Duodenal mucosa (tissue), 2 donors: ENCODE measurements around the gene PRRX1.

ENCODE experiments used
- H3K27ac ChIP-seq: one replicate; pipeline ENCODE4 v1.7.0; 2013; ENCODE audit warnings: low read depth, low read length
- H3K27me3 ChIP-seq, 2 donors: one replicate each; pipeline ENCODE4 v1.7.0; 2013; ENCODE audit warnings: low read length in 2 of 2, control low read depth in 1 of 2; ENCODE audit not compliant: insufficient read depth in 2 of 2, control insufficient read depth in 1 of 2
- H3K36me3 ChIP-seq, 2 donors: one replicate each; pipeline ENCODE4 v1.7.0; 2013; ENCODE audit warnings: low read length in 2 of 2, control low read depth in 1 of 2; ENCODE audit not compliant: insufficient read depth in 2 of 2, control insufficient read depth in 1 of 2
- H3K4me1 ChIP-seq, 2 donors: one replicate each; pipeline ENCODE4 v1.7.0; 2013; ENCODE audit warnings: low read length in 2 of 2, control low read depth in 1 of 2; ENCODE audit not compliant: insufficient read depth in 2 of 2, control insufficient read depth in 1 of 2
- H3K4me3 ChIP-seq, 2 donors: one replicate each; pipeline ENCODE4 v1.7.0; 2013; ENCODE audit warnings: low read length in 2 of 2, low read depth in 1 of 2
- H3K9ac ChIP-seq, 2 donors: one replicate each; pipeline ENCODE4 v1.7.0; 2013; ENCODE audit warnings: low read length in 2 of 2, low read depth in 1 of 2
- H3K9me3 ChIP-seq, 2 donors: one replicate each; pipeline ENCODE4 v1.7.0; 2013; ENCODE audit warnings: low read length in 2 of 2, control low read depth in 1 of 2; ENCODE audit not compliant: control insufficient read depth in 1 of 2

Gene PRRX1

DNA sequence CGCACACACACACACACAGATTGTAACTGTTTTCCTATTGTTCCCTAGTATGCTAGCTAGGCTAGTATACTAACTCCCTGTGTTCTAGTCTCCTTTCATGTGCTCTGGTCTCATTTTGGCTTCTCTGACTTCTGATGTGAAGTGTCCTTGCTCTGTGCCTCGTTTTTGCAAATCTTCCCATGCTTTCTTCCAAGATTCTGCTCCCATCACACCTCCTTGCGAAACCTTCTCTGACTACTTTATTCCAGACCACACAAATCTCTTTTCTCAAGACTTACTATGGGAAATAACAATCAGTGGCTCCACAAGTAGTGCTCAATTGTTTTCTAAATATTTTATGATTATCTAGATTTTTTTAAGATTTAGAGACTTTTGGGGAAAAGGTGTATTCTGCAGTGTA lies 10.3 kb downstream of the PRRX1 start:
- peaks cover 34 to 41% of the 10 kb centered on the region in 2 donors for H3K27me3 ChIP-seq
- no peak overlapping the region for H3K27ac ChIP-seq
- no peak overlapping the region for H3K4me3 ChIP-seq
- H3K36me3 ChIP-seq, result no peaks in the 10 kb centered on the region
- no peaks in the 10 kb centered on the region for H3K4me1 ChIP-seq
- H3K9ac ChIP-seq, result no peak overlapping the region
- no peaks in the 10 kb centered on the region for H3K9me3 ChIP-seq

DNA sequence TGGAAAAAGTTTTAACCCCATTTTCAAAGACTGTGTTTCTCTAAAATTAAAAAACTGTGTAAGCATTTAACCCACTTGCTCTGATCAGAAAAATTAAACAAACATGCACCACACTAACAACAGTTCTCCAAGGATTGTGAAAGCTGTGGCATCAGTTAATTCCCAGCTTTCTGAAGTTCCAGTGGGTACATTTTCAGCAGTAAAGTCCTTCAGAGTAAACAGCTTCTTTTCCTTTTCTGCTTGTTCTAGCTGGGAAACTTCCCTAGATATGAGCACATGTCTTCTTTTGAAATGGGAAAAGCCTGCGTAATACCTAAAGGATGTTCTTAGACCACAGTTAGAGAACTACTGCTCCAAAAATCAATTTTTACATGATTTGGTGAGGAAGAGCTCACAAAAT lies 11.1 kb downstream of the PRRX1 start:
- H3K27ac ChIP-seq, result no peak overlapping the region
- no peaks in the 10 kb centered on the region for H3K4me1 ChIP-seq

DNA sequence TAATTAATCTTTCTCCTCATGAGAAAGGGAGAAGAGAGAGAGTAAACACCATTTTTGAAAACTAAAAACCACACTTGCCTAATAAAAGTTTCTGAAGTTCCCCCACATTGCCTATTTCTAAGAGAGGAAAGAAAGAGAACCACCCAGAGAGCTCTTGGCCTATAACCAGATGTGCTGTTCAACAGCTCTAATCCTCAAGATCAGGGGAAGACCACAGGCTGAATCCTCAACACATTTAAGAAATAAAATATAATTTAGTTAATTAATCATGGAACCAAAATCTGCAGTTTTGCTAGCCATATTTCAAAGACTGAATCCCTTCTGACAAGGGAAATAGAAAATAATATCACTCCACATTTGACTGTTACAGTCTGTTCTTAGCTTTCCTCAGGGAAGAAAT lies 11.9 kb downstream of the PRRX1 start:
- no peaks in the 10 kb centered on the region for H3K9me3 ChIP-seq
- no peaks in the 10 kb centered on the region for H3K4me1 ChIP-seq
- H3K9ac ChIP-seq, result no peak overlapping the region
- no peak overlapping the region for H3K27ac ChIP-seq
- no peaks in the 10 kb centered on the region for H3K36me3 ChIP-seq
- peaks cover 19 to 25% of the 10 kb centered on the region in 2 donors for H3K27me3 ChIP-seq
- H3K4me3 ChIP-seq, result no peak overlapping the region

More for the DNA sequence above, 11.1 kb downstream of the PRRX1 start:
- Histone ChIP-seq H3K27me3 (peaks cover 26 to 34% of the 10 kb centered on the region in 2 donors), H3K9ac (no peak overlapping the region), H3K36me3 (no peaks in the 10 kb centered on the region), H3K4me3 (no peak overlapping the region), H3K9me3 (no peaks in the 10 kb centered on the region)

DNA sequence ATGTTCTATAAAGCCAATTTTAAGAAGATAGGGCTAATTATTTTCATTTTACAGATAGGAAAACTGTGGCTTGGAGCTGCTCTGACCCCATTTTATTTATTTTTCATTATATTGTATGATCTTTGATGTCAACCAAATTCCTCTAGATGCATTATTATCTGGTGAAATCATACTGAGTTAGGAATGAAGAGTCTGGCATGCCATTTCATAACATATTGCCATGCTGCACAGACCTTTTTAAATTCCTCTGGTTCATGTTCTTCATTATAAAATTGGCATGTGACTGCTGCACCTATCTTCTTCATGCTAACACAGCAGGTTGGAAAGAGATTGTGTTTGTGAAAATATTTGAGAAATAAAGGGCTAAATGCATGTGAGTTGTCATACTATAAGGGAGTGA lies 12.7 kb downstream of the PRRX1 start:
- H3K36me3 ChIP-seq, result no peaks in the 10 kb centered on the region
- no peak overlapping the region for H3K9ac ChIP-seq
- H3K4me3 ChIP-seq, result no peak overlapping the region
- H3K4me1 ChIP-seq, result no peaks in the 10 kb centered on the region
- no peak overlapping the region for H3K27ac ChIP-seq
- peaks cover 11 to 18% of the 10 kb centered on the region in 2 donors for H3K27me3 ChIP-seq
- no peaks in the 10 kb centered on the region for H3K9me3 ChIP-seq

DNA sequence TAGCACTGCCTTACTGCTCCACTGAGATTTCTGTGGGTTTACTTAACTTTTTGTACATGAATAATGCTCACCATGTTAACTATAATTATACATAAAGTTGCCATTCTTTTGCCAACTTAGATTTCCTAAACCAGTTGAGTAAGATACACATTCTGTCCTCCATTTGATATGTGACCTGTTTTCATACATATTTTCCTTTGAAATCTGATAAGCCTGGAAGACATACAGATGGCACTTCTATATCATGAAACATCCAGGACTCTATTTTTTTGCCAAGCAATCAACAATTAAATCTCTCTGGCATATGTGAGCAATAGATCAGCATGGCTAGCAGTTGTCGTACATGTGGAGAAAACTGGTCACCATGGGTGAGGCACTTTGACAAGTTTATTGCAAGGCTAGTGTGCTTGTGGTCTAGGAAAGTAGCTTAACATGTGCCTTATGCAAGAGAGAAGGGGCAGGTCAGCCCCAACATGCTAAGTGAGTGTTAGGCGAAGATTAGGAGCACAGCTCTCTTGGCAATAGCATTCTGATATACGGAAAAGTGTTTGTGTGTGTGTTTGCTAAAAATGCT lies 14.2 kb downstream of the PRRX1 start:
- Histone ChIP-seq H3K36me3 (no peaks in the 10 kb centered on the region), H3K27me3 (peaks cover 4 to 8% of the 10 kb centered on the region in 2 donors), H3K4me3 (no peak overlapping the region), H3K9me3 (no peaks in the 10 kb centered on the region), H3K4me1 (no peaks in the 10 kb centered on the region), H3K9ac (no peak overlapping the region), H3K27ac (no peak overlapping the region)

DNA sequence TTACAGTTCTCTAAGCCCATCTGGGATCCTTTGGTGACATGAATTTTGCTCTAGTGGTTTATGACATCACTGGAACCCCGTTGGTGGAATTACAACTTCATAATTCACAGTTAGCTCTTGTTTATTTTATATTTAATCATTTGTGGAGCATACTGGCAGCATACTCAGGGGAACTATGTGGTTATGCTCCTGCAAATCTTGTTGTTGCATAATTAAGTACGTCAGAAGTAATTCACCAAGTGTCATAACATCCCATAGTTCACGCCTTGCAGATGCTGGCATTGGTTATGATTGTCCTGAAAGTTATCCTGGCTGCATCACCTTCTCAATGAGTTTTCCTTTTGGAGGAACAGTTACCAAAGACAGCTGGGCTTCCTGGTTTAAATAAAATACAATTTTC lies 16.5 kb downstream of the PRRX1 start:
- H3K27ac ChIP-seq, result no peak overlapping the region
- no peak overlapping the region for H3K9ac ChIP-seq
- H3K4me3 ChIP-seq, result no peak overlapping the region
- no peaks in the 10 kb centered on the region for H3K4me1 ChIP-seq
- H3K36me3 ChIP-seq, result no peaks in the 10 kb centered on the region
- H3K27me3 ChIP-seq, result peaks cover 0 to 5% of the 10 kb centered on the region in 2 donors
- H3K9me3 ChIP-seq, result no peaks in the 10 kb centered on the region

DNA sequence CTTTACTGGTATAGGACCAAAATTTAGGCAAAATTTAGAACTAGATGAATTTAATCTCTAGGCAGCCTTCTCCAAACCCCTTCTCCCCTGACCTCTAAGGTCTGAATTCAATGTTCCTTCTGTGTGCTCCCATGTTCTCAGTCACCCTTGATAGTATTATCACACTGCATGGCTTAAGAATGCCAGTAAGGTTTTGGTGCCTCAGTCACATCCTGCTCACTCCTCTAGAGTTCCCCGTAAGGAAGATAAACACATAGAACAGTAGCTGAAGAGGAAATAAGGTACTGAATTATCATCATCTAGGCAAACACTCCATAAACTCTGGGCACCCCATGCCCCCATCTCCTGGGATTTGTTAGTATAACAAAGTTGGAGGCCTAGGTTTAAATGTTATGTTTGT lies 18.2 kb downstream of the PRRX1 start:
- H3K9me3 ChIP-seq, result no peaks in the 10 kb centered on the region
- H3K4me1 ChIP-seq, result no peaks in the 10 kb centered on the region
- no peak overlapping the region for H3K27ac ChIP-seq
- H3K36me3 ChIP-seq, result no peaks in the 10 kb centered on the region
- no peak overlapping the region for H3K9ac ChIP-seq
- no peak overlapping the region for H3K4me3 ChIP-seq
- H3K27me3 ChIP-seq, result peaks cover 0 to 3% of the 10 kb centered on the region in 2 donors

DNA sequence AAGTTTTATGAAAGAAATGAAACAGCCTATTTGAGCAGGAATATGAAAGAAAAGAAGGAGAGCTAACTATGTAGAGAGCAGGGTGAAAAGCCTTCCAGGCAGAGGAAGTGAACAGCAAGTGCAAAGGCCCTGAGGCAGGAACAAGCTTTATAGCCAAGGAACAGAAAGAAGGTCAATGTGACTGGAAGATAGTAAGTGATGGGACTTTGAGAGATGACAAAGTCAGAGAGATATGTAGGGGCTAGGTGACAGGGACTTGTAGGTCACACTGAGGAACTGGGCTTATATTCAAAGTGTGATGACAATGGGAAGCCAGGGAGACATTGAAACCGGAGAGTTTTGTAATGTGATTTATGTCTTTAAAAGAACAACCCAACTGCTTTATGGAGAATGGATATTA lies 18.9 kb downstream of the PRRX1 start:
- H3K9ac ChIP-seq, result no peak overlapping the region
- no peaks in the 10 kb centered on the region for H3K9me3 ChIP-seq
- H3K27me3 ChIP-seq, result no peaks in the 10 kb centered on the region
- no peak overlapping the region for H3K27ac ChIP-seq
- H3K36me3 ChIP-seq, result no peaks in the 10 kb centered on the region
- H3K4me3 ChIP-seq, result no peak overlapping the region
- no peaks in the 10 kb centered on the region for H3K4me1 ChIP-seq

DNA sequence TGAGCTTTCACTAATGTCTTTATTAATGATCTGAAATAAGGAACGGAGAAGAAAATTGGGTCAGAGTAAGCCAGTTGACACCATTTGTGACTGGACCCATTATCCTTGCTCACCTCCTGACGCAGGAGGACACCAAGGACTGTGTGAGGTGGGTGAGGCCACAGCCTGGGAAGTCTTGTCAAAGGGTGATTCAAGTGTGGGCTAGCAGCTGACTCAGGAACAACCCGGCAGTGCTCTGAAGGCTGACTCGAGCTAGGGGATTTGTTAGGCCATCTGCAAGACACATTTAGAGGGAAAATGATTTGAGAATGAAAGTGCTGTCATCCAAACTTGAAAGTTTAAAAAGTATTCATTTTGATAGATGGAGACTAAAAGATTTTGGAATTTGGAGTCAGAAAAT lies 21.2 kb downstream of the PRRX1 start:
- Histone ChIP-seq H3K27ac (no peak overlapping the region), H3K9me3 (no peaks in the 10 kb centered on the region)

DNA sequence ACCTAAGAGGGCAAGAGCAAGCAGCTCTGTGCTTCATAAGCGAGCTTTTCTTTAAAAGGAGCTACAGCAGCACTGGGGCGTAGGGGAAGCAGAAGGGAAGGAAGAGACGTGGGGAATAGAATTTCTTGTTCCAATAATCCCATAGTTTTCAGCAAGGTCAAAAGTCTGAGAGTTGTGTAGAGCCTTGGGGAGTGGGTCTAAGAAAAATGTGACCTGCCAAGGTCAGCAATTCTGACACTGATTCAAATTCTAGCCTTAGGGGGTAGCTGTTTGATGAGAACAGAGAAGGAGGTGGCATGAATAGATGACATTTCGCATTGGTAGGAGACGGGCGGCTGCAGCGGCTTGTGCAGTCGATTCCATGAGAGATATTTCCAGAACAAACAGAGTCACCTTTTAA lies 22.4 kb downstream of the PRRX1 start:
- Histone ChIP-seq H3K27me3 (no peaks in the 10 kb centered on the region), H3K9ac (no peak overlapping the region), H3K4me3 (no peak overlapping the region), H3K4me1 (no peaks in the 10 kb centered on the region), H3K27ac (no peak overlapping the region), H3K36me3 (no peaks in the 10 kb centered on the region), H3K9me3 (no peaks in the 10 kb centered on the region)

More for the DNA sequence above, 21.2 kb downstream of the PRRX1 start:
- no peak overlapping the region for H3K9ac ChIP-seq
- no peak overlapping the region for H3K4me3 ChIP-seq
- H3K4me1 ChIP-seq, result no peaks in the 10 kb centered on the region
- H3K36me3 ChIP-seq, result no peaks in the 10 kb centered on the region
- H3K27me3 ChIP-seq, result no peaks in the 10 kb centered on the region

DNA sequence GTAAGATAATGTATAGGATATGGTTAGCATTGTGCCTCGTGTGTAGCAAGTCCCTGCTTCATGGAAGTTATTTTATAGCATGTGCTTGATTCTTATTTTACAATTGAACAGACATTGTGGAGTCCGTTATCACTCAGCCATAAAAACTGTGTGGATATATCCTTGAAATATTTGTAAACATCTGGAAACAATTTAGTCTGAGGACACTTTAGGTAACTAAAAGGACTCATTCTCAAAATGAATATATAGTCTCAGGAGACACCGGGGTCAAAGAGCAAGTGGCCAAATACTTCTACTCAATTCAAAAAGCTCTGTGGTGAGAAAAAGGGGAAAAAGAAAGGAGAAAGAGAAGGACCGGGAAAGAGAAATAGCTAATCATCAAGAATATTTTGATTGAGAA lies 23.7 kb downstream of the PRRX1 start:
- no peak overlapping the region for H3K27ac ChIP-seq
- H3K9me3 ChIP-seq, result no peaks in the 10 kb centered on the region
- H3K36me3 ChIP-seq, result no peaks in the 10 kb centered on the region
- H3K4me3 ChIP-seq, result no peak overlapping the region
- no peak overlapping the region for H3K9ac ChIP-seq
- no peaks in the 10 kb centered on the region for H3K4me1 ChIP-seq
- no peaks in the 10 kb centered on the region for H3K27me3 ChIP-seq
